Measurements from ENCODE around the gene CASP7. TPM values are rescaled to one million over a fixed set of nuclear protein-coding genes. Genes with fewer than 3 reads are reported as not detected.

CASP7 gene
- total and polyA plus RNA-seq, 2 of the 8 experiments (the other 6 are each of a cell fraction or from before 2014, with no cell fraction given): 2.3 to 4.1 TPM

DNA sequence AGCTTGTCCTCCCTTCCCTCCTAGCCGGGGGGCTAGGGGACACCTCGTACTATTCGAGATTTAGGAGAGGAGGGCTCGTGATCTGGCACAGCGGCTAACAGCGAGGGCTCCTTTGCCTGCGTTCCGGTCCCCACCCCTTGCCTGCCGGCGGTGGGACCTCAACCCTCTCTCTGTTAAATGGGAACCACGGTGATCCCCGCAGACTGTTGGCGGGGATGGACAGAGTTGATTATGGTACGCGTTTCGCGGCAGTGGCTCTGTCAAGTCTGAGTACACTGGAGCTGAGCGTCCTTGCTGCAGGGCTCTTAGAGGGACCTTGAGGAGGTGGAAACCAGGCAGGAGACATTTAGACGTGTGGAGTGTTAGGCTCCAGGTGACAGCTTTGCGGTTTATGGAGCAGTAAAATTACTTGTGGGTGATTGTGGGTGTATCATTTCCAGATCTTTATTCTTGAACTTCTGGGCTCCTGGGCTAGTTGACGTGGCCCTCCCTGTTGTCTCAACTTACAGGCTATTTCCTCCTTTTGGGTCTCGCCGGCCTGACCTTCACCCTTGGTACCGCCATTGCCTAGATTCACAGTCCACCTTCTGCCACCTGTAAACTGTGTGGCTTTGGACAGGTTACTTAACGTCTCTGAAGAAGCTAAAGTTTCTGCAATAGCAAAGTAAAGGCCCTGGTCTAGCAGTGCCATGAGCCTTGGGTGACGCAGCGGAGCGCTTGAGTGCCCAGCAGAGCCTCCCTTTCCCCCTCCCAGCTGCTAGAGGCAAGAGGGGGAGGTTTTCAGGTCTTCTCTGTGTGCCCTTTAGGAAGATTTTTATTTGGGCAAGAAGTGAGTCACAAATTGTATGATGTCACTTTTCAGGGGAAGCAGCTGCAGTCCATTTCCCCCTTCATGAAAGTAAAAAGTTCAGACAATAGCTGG lies 739 bp downstream of the CASP7 start (continued):
- TF ChIP-seq SP2 (IDR thresholded peaks at IDR 0.05; ENCODE audit: low read length): no peak
- no peak for TF ChIP-seq SP1 (IDR thresholded peaks at IDR 0.05; ENCODE audit: low read depth, low read length)
- TF ChIP-seq RBBP5 (IDR thresholded peaks at IDR 0.05; ENCODE audit: borderline replicate concordance, low read depth, low read length): no peak
- TF ChIP-seq GABPA (IDR thresholded peaks at IDR 0.05; ENCODE audit: borderline replicate concordance, insufficient read depth, low read length): no peak
- TF ChIP-seq CBX5 (IDR thresholded peaks at IDR 0.05; ENCODE audit: low read depth, low read length): no peak
- TF ChIP-seq TEAD4 (IDR thresholded peaks at IDR 0.05; ENCODE audit: low read depth, low read length): no peak
- no peak for TF ChIP-seq CREB1 (IDR thresholded peaks at IDR 0.05)
- no peak for TF ChIP-seq FOSL1 (IDR thresholded peaks at IDR 0.05; ENCODE audit: insufficient read depth, low read depth, low read length)
